ENCODE data around the gene JUN. TPM values are rescaled to one million over a fixed set of nuclear protein-coding genes. Genes with fewer than 3 reads are reported as not detected.

JUN gene
- total and polyA plus RNA-seq, 7 donors = 40.1 to 213 (median 137) TPM

- DNase-seq = no peak
- Histone ChIP-seq H3K9me3 (peaks cover 2% of the 10 kb centered on the region), H3K4me3 (no peak overlapping the region), H3K4me1 (peaks cover 11% of the 10 kb centered on the region), H3K36me3 (ENCODE audit: insufficient read depth in 1 of 2, low read depth in 1 of 2) (no peaks in the 10 kb centered on the region), H3K27ac (no peak overlapping the region), H3K27me3 (ENCODE audit: insufficient read depth in 3 of 3, low read length in 2 of 3) (no peaks in the 10 kb centered on the region)
- 72 to 85% (median 81%) methylated on average over 1 of the region's 1 CpG for WGBS, 3 donors
- intact Hi-C loops (cut with DNase I) = no loop called here
- TF ChIP-seq, protein P1, sequence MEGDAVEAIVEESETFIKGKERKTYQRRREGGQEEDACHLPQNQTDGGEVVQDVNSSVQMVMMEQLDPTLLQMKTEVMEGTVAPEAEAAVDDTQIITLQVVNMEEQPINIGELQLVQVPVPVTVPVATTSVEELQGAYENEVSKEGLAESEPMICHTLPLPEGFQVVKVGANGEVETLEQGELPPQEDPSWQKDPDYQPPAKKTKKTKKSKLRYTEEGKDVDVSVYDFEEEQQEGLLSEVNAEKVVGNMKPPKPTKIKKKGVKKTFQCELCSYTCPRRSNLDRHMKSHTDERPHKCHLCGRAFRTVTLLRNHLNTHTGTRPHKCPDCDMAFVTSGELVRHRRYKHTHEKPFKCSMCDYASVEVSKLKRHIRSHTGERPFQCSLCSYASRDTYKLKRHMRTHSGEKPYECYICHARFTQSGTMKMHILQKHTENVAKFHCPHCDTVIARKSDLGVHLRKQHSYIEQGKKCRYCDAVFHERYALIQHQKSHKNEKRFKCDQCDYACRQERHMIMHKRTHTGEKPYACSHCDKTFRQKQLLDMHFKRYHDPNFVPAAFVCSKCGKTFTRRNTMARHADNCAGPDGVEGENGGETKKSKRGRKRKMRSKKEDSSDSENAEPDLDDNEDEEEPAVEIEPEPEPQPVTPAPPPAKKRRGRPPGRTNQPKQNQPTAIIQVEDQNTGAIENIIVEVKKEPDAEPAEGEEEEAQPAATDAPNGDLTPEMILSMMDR (IDR thresholded peaks at IDR 0.05) = no peak
- ATAC-seq = no peak
Measured at GRCh38 chr1:58791106-58791505, 7.3 kb upstream of the JUN start.

GRCh38 chr1:58789996-58790660 is 6.3 kb upstream of the JUN start:
- Histone ChIP-seq H3K4me1 (peaks cover 14% of the 10 kb centered on the region), H3K9me3 (peaks cover 2% of the 10 kb centered on the region), H3K27ac (no peak overlapping the region), H3K36me3 (ENCODE audit: insufficient read depth in 1 of 2, low read depth in 1 of 2) (no peaks in the 10 kb centered on the region), H3K4me3 (no peak overlapping the region), H3K27me3 (ENCODE audit: insufficient read depth in 3 of 3, low read length in 2 of 3) (no peaks in the 10 kb centered on the region)
- intact Hi-C loops (cut with DNase I) = no loop called here
- DNase-seq (no peak), ATAC-seq (no peak)
- WGBS, 3 donors = 72 to 76% (median 73%) methylated on average over 1 of the region's 1 CpG
- TF ChIP-seq, protein P1 (IDR thresholded peaks at IDR 0.05) = no peak

- ATAC-seq (no peak), DNase-seq (no peak)
- WGBS, 3 donors = 76 to 85% (median 76%) methylated on average over 6 of the region's 6 CpGs
- H3K27me3 ChIP-seq (ENCODE audit: insufficient read depth in 3 of 3, low read length in 2 of 3) = no peaks in the 10 kb centered on the region
- TF ChIP-seq, protein P1 (IDR thresholded peaks at IDR 0.05) = no peak
- H3K4me1 ChIP-seq = peaks cover 14% of the 10 kb centered on the region
- H3K4me3 ChIP-seq = no peak overlapping the region
- H3K9me3 ChIP-seq = peaks cover 2% of the 10 kb centered on the region
- no peaks in the 10 kb centered on the region for H3K36me3 ChIP-seq (ENCODE audit: insufficient read depth in 1 of 2, low read depth in 1 of 2)
- intact Hi-C loops (cut with DNase I) = no loop called here
- H3K27ac ChIP-seq = no peak overlapping the region
Measured at GRCh38 chr1:58789322-58789856, 5.5 kb upstream of the JUN start.

DNA sequence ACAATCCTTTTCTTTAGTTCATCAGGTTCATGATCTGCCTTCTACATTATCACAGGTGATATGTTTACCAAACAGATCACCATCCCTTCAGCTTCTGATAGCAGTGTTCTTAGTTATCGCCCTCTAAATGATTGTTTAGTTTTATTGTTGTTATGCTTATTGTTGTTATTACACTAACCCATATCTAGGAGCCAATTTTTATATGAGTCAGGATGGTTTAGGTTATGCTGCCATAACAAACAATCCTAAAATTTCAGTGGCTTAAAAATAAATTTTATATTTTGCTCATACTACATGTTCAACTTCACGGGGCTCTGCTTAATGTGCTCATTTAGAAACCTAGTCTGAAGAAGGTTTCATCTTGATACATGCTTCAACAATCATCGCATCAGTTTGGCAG is 4.4 kb upstream of the JUN start:
- Histone ChIP-seq H3K9me3 (peaks cover 2% of the 10 kb centered on the region), H3K27me3 (ENCODE audit: insufficient read depth in 3 of 3, low read length in 2 of 3) (no peaks in the 10 kb centered on the region), H3K36me3 (ENCODE audit: insufficient read depth in 1 of 2, low read depth in 1 of 2) (no peaks in the 10 kb centered on the region), H3K27ac (no peak overlapping the region), H3K4me1 (peaks cover 13% of the 10 kb centered on the region), H3K4me3 (no peak overlapping the region)
- TF ChIP-seq, protein P1 (IDR thresholded peaks at IDR 0.05) = no peak
- ATAC-seq (no peak), DNase-seq (no peak)
- WGBS, 3 donors = 94 to 99% (median 98%) methylated on average over 3 of the region's 3 CpGs
- intact Hi-C loops (cut with DNase I) = no loop called here

DNA sequence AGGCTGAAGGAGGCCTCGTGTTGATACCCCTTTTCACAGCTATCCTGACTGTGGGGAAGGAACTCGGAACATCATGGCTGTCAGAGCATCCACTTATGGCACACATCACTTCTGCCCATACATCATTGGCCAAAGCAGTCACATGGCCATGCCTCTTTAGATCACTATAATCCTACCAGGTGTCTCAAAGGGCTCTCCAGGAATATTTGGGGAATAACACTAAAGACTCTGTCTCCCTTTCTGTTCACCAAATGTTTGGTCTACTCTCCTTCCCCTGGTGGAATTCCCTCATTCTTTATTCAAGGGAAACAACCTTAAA is 3.0 kb upstream of the JUN start:
- Histone ChIP-seq H3K9me3 (peaks cover 2% of the 10 kb centered on the region), H3K4me1 (peaks cover 10% of the 10 kb centered on the region), H3K27me3 (ENCODE audit: insufficient read depth in 3 of 3, low read length in 2 of 3) (no peaks in the 10 kb centered on the region), H3K36me3 (ENCODE audit: insufficient read depth in 1 of 2, low read depth in 1 of 2) (peaks cover 0 to 11% of the 10 kb centered on the region in 2 donors), H3K4me3 (no peak overlapping the region), H3K27ac (peak overlapping the region; percentile 100)
- 74 to 84% (median 77%) methylated on average over 2 of the region's 2 CpGs for WGBS, 3 donors
- ATAC-seq = no peak
- intact Hi-C loops (cut with DNase I) = no loop called here
- no peak for DNase-seq
- TF ChIP-seq, protein P1 (IDR thresholded peaks at IDR 0.05) = no peak
